Measurements from ENCODE around the gene BOC. TPM values are rescaled to one million over a fixed set of nuclear protein-coding genes. Genes with fewer than 3 reads are reported as not detected.

Gene BOC
- total RNA-seq, 1 experiment from 2014 or later: 0.07 TPM

- TF ChIP-seq CTCF (IDR thresholded peaks at IDR 0.05; ENCODE audit: unreplicated experiment): no peak
- Mint-ChIP-seq H3K4me3 (ENCODE audit: low read depth, unreplicated experiment) (no peak overlapping the region), H3K36me3 (ENCODE audit: insufficient read depth, unreplicated experiment) (no peaks in the 10 kb centered on the region), H3K9me3 (ENCODE audit: low read depth, unreplicated experiment) (no peaks in the 10 kb centered on the region), H3K27ac (ENCODE audit: unreplicated experiment) (no peak overlapping the region), H3K4me1 (ENCODE audit: low read depth, unreplicated experiment) (no peaks in the 10 kb centered on the region), H3K27me3 (ENCODE audit: unreplicated experiment) (peaks cover 78% of the 10 kb centered on the region)
- CTCF ChIA-PET: no interaction called here
- no TSS peak for BruUV-seq (replicated peaks)
- intact Hi-C loops (cut with micrococcal nuclease; ENCODE audit: unreplicated experiment): no loop called here
- DNase-seq: no peak
Measured at GRCh38 chr3:113261063-113261625, 49.8 kb downstream of the BOC start.

- Mint-ChIP-seq H3K36me3 (ENCODE audit: insufficient read depth, unreplicated experiment) (no peaks in the 10 kb centered on the region), H3K4me3 (ENCODE audit: low read depth, unreplicated experiment) (no peak overlapping the region), H3K4me1 (ENCODE audit: low read depth, unreplicated experiment) (no peaks in the 10 kb centered on the region), H3K27ac (ENCODE audit: unreplicated experiment) (no peak overlapping the region), H3K9me3 (ENCODE audit: low read depth, unreplicated experiment) (no peaks in the 10 kb centered on the region), H3K27me3 (ENCODE audit: unreplicated experiment) (peaks cover 85% of the 10 kb centered on the region)
- no peak for TF ChIP-seq CTCF (IDR thresholded peaks at IDR 0.05; ENCODE audit: unreplicated experiment)
- intact Hi-C loops (cut with micrococcal nuclease; ENCODE audit: unreplicated experiment): no loop called here
- no peak for DNase-seq
- CTCF ChIA-PET: no interaction called here
- no TSS peak for BruUV-seq (replicated peaks)
Measured at GRCh38 chr3:113261626-113262303, 50.4 kb downstream of the BOC start.

GRCh38 chr3:113262304-113262665 lies 50.9 kb downstream of the BOC start:
- no TSS peak for BruUV-seq (replicated peaks)
- intact Hi-C loops (cut with micrococcal nuclease; ENCODE audit: unreplicated experiment): no loop called here
- Mint-ChIP-seq H3K4me3 (ENCODE audit: low read depth, unreplicated experiment) (no peak overlapping the region), H3K27ac (ENCODE audit: unreplicated experiment) (no peak overlapping the region), H3K27me3 (ENCODE audit: unreplicated experiment) (peaks cover 90% of the 10 kb centered on the region), H3K9me3 (ENCODE audit: low read depth, unreplicated experiment) (no peaks in the 10 kb centered on the region), H3K36me3 (ENCODE audit: insufficient read depth, unreplicated experiment) (no peaks in the 10 kb centered on the region), H3K4me1 (ENCODE audit: low read depth, unreplicated experiment) (no peaks in the 10 kb centered on the region)
- no peak for TF ChIP-seq CTCF (IDR thresholded peaks at IDR 0.05; ENCODE audit: unreplicated experiment)
- DNase-seq: no peak
- CTCF ChIA-PET: no interaction called here

- intact Hi-C loops (cut with micrococcal nuclease; ENCODE audit: unreplicated experiment): no loop called here
- no peak for DNase-seq
- Mint-ChIP-seq H3K4me1 (ENCODE audit: low read depth, unreplicated experiment) (no peaks in the 10 kb centered on the region), H3K27me3 (ENCODE audit: unreplicated experiment) (peaks cover 94% of the 10 kb centered on the region), H3K36me3 (ENCODE audit: insufficient read depth, unreplicated experiment) (no peaks in the 10 kb centered on the region), H3K27ac (ENCODE audit: unreplicated experiment) (no peak overlapping the region), H3K9me3 (ENCODE audit: low read depth, unreplicated experiment) (no peaks in the 10 kb centered on the region), H3K4me3 (ENCODE audit: low read depth, unreplicated experiment) (no peak overlapping the region)
- CTCF ChIA-PET: interaction anchor here (0.7 kb wide), 1 partner anchor 65 kb away, joined by 3 read pairs; no protein-coding TSS in a partner anchor
- no peak for TF ChIP-seq CTCF (IDR thresholded peaks at IDR 0.05; ENCODE audit: unreplicated experiment)
- no TSS peak for BruUV-seq (replicated peaks)
Measured at GRCh38 chr3:113263020-113263419, 51.7 kb downstream of the BOC start.

Data from Calu3 (cell line).